GM18858 (cell line): ENCODE data around the gene THAP10.
"Not testable (repeated sequence)": the region's sequence is repeated elsewhere in the genome, so short reads cannot be mapped to it uniquely, and the experiment has no call there.

ENCODE experiments used
- ATAC-seq: cut with Tn5 transposase; IDR thresholded peaks from one replicate; pipeline ENCODE4 v1.9.1; 2021; ENCODE audit not compliant: unreplicated experiment

Gene THAP10

DNA sequence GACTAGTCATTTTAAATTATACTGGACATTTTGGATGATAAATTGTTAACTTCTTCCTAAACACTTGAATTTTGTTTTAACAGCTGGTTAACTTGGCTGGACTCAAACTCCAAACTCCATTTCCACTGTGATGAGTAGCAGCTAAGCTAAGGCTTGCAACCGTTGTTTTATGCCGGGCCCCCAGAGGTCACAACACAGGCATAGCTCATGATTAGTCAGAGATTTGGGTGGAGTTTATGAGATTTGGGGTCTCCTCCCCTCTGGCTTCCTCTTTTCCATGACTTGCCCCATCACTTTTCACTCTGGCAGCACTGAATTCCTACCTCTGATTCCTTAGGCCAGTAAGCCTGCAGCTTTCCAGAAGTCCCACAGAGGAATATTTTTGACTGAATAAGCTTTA is 12.8 kb downstream of the THAP10 start:
- ATAC-seq: no peak

DNA sequence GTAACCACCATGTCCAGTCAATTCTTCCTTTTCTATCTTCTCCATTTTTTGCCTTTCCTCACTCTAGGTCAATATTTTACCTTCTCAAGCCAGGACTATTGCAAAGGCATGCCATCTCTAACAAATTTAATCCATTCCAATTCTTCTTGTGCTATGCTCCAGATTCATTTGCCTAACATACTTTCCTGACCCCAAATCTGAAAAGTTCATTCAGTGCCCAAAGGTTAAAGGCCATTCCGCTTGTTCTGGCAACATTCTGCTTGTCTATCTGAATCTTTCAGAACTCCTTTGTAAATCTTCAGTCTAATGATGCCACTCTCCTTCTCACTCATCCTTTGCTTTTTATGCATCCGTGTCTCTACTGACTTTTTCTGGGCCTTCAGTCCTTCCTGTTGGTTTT is 15.6 kb downstream of the THAP10 start:
- ATAC-seq: no peak

DNA sequence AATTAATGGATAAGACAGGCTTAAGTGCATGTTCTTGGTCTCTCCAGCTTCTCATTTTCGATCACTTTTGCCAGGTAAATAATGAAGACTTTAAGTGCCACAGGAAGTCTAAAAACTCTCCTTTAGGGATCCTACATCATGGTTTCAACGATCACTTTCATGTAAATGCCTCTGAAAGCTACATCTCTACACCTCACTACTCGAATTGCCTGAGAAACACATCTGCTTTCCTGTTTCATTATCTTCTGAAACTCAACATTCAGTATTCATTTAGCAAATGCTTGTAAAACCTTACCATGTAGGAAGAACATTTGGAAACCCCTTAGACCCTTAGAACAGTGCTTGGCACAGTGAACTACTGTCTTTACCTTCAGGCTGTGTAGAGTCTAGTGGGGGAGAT is 16.2 kb downstream of the THAP10 start:
- no peak for ATAC-seq

DNA sequence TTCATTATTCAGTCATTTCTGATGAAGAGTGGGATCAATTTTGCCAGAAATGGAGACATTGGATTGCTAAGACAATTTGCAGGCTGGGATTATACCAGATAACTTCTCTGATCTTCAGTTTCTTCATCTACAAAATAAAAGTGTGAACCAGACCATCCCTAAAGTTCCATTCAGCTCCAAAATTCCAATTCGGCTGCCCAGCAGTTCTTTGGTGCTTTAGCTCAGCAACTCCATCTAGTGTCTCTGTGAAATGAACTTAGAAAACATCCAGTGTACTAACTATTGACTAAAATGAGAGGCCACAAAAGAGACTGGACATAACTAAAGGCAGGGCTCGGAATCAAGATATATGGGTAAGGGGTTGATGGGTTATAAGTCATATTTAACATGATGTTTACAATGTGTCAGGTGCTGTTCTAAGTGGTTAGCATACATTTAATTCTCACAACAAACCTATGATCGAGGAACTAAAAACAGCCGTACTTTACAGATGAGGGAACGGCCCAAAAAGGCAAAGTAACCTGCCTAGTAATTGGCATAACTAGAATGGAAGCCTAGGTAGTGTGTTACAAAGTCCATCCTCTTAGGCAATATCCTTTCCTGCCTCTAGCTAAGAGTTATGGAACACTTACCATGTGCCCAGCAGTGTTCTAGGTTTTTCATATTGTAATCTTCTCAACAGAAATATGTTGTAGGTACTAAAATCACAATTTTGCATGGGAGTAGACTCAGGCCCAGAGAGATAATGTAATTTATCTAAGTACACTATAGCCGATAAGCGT is 17.0 kb downstream of the THAP10 start:
- ATAC-seq: no peak

DNA sequence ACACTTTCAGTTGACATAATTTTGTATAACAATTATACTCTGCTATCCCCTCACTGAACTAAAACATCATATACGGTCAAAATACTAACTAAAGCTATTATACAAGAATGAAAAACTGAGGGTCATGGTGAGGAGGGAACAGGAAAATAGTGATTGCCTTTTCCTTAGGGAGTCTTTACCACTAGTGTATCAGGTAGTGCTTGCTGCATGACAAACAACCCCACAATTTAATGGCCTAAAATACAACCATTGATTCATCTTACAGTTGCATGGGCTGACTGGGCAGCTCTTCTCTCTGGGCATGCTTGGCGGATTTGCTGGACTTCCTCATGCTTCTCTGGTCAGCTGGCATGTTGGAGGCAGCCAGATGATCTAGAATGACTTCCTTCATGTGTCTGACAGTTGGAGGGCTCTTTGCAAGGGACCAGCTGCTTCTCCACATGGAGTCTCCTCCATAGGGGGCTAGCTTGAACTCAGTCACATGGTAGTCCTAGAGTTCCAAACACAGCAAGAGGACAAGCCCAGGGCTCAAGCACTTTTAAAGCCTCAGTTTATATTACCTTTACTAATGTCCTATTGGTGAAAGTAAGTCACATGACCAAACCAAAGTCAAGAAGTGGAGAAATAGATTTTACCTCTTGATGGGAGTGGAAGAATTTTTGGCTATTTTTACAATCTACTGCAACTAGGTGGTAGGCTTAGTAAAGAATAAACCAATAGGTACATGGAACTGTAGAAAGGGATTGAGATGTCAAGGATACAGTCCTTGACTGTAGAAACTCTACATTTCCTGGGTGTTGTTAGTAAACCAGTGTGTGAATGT is 18.8 kb downstream of the THAP10 start:
- no peak for ATAC-seq

DNA sequence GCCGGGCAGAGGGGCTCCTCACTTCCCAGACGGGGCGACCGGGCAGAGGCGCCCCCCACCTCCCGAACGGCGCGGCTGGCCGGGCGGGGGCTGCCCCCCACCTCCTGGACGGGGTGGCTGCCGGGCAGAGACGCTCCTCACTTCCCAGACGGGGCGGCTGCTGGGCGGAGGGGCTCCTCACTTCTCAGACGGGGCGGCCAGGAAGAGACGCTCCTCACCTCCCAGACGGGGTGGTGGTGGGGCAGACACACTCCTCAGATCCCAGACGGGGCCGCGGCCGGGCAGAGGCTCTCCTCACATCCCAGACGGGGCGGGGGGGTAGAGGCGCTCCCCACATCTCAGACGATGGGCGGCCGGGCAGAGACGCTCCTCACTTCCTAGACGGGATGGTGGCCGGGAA is 20.7 kb downstream of the THAP10 start:
- ATAC-seq: not testable (repeated sequence)

DNA sequence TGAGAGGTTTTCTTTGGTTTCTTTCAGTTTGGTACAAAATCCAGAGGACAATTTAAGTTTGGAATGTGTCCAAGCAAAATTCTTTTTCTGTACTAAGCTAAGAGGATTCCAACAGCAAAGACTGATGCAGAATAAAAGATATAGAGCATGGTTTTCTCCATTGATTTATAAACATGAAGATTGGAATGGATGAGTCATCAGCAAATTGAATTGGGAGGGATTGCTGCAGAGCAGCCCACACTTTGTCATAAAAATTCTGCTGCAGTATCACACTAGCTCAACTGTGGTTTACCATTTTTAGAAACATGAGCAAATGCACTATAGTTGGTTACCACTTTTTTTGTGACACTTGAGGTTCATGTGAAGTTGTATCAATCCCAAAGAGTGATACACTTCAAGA is 22.2 kb downstream of the THAP10 start:
- no peak for ATAC-seq

DNA sequence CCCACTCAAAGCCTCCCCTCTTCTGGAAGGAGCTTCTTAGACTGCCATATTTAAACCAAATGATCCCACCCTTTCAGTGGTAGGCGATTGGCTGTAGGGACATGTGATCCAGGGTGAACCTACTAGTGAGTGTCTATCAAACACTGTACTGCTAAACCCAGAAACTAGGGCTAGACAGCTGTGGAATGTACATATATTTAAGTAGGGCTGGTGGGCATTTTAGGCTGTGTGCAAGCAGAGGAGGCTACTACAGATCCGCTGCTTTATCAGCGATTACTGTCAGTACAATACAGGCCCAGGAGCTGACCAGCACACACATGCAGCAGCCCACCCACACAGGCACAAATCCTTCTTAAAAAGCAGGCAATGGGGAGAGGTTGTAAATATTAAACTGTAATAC is 22.9 kb downstream of the THAP10 start:
- no peak for ATAC-seq

DNA sequence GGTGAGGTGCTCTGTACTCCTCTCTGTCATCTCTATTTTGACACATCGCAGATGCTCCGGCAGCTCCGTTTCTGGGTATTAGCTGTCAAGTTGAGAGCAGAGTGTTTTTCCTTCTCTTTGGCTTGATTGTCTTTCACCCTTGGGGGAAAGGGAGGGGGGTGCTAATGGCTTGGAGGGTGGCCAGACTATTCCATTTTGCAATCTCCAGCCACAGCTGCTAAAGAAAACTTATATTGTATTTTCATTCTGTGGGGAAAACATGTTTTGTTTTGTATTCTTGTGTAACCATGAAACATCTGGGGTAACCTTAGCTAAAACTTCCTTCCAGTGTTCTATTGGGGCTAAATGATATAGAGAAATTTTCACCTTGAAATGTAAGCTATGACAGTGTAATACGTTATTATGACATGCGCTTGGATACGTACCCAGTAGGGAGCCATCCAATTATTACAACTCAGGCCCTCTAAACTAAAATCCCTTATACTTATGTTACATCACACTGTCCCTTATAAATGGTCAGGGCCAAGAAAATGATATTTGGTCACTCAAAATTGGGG is 24.2 kb downstream of the THAP10 start:
- ATAC-seq: no peak

DNA sequence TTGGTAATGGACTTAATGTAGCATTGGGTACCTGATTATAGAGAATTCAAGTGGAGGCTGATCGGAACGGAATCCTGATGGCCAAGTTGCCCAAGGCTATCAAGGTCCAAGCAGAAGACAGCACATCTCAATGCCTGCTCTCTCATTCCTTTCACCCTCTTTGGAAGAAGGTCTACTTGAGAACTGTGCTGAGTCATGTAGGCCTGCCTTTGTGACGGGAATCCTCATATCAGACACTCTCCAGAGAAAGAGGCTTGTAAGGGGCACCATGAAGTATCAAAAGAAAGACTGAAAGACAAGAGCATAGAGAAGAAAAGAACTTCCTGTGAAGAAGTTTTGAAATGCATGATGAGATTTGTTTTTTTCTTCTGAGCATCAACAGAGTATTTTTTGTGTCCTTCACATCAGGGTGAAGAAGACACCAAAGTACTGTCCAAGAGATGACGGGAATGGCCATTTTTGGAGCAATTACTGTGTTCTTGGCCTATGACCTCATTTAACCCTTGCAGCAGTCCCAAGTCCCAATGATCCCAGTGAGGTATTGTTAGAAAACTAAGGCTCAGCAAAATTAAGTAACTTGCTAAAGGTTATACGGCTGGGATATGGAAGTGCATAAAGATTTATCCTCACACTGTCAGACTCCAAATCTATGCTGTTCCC is 25.1 kb downstream of the THAP10 start:
- ATAC-seq: no peak

DNA sequence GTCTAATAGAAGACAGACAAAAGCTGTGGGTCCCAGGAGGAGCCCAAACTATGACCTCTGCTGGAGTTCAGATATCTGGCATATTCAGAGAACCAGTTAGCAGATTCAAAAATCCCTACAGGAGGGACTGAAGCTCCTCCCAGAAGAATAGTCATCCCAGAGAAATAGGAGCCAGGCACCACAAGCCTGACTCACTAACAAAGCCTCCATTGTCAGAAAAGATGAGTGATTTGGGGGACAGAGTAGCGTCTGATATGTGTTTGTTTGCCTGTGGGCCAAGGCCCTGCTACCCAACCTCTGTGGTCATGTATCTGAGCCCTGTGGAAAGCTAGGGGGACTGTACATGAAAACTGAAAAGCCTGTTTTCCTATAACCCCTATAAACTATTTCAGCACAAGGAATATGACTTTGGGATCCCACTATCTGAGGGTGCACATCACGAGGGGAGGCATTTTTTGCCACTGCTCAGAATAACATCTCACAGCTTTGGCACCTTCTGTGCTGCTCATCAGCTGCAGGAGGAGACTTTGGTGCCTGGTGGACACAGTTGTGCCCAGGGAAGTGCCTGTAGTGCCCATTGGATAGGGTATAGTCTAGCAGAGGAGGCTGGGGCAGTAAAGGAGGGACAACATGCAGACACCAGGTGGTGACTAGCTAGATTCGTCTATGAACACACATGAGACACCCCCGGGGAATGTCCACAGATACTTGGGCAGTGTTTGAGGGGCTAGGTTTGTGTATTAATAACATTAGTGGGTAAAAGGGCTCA is 28.6 kb downstream of the THAP10 start:
- no peak for ATAC-seq

DNA sequence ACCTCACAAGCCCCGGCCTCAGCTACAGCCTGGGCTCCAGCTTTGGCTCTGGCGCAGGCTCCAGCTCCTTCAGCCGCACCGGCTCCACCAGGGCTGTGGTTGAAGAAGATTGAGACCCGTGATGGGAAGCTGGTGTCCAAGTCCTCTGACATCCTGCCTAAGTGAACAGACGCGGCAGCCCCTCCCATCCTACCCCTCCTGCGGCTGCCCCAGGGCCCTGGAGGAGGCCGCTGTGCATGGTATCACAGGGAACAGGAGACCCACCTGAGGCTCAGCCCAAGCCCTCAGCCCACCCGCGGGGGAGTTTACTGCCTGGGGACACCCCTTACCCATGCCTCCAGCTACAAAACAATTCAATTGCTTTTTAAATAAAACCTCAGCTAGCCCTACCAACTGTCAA is 32.2 kb downstream of the THAP10 start:
- no peak for ATAC-seq

DNA sequence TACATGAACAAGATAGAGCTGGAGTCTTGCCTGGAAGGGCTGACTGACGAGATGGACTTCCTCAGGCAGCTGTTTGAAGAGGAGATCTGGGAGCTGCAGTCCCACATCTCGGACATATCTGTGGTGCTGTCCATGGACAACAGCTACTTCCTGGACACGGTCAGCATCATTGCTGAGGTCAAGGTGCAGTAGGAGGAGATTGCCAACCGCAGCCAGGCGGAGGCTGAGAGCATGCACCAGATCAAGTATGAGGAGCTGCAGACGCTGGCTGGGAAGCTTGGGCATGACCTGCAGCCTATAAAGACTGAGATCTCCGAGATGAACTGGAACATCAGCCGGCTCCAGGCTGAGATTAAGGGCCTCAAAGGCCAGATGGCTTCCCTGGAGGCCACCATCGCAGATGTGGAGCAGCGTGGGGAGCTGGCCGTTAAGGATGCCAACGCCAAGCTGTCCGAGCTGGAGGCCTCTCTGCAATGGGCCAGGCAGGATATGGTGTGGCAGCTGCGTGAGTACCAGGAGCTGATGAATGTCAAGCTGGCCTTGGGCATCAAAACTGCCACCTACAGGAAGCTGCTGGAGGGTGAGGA is 32.8 kb downstream of the THAP10 start:
- ATAC-seq: no peak

DNA sequence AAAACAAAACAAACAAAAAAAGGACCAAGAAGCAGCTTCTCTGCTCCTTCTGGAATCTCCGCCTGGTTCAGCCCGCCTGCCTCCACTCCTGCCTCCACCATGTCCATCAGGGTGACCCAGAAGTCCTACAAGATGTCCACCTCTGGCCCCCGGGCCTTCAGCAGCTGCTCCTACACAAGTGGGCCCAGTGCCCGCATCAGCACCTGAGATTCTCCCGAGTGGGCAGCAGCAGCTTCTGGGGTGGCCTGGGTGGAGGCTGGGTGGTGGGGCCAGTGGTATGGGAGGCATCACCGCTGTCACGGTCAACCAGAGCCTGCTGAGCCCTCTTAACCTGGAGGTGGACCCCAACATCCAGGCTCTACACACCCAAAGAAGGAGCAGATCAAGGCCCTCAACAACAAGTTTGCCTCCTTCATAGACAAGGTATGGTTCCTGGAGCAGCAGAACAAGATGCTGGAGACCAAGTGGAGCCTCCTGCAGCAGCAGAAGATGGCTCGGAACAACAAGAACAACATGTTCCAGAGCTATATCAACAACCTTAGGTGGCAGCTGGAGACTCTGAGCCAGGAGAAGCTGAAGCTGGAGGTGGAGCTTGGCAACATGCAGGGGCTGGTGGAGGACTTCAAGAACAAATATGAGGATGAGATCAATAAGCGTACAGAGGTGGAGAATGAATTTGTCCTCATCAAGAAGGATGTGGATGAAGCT is 33.5 kb downstream of the THAP10 start:
- ATAC-seq: not testable (repeated sequence)

DNA sequence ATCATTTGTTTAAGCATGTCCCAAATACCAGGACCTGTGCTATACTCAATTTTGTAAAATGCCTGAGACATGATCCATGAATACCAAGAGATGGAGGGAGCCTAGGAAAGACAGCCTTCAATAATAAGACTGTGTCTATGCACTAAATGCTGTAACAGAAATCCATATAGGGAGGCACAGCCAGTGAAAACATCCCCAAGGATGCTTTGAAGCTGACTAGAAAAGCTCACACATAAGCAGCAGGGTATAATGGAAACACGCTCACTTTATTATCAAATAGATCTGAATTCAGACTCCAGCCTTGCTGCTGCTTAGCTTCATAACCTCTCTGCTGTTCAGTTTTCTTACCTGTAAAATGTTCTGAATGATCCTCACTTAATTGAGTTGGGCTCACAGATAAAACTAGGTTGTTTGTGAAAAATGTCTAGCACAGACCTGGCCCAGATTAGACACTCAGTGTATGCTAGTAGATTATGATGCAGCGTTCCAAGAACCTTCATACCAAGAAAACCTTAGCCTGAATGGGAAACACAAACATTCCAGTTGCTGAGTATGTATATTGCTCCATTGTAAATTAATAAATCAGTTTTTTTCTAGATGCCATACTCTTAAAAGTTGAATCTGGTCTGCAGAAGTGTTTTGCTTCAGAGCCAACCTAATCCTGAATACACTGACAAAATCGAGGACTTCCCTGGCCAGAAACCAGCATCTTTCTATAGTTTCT is 34.5 kb downstream of the THAP10 start:
- no peak for ATAC-seq

DNA sequence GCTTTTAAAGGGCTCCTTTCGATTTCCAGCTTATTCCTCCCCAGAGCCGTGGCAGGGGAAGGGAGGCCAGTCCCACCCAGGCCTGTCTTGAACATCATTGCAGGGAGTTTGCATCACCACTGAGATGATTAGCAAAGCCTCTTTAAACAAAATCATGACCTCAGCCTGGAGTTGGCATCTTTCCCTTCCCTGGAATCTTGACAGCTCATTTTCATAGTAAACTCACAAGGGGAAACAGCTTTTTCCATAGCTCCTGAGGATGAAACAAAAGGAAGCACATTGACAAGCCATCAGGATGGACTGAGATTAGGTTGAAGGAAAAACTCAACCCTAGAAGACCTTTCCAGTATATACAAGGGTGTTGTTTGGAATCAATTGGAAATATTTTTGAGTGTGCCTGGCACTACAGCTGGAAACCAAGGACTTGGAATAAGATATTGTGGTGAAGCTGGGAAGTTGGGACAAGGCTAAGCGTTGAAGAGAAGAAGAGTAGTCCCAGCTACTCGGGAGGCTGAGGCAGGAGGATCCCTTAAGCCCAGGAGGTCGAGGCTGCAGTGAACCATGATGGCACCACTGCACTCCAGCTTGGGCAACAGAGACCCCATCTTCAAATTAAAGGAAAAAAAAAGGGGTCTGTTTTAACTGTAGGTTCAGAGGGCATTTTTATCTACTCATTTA is 35.2 kb downstream of the THAP10 start:
- no peak for ATAC-seq

DNA sequence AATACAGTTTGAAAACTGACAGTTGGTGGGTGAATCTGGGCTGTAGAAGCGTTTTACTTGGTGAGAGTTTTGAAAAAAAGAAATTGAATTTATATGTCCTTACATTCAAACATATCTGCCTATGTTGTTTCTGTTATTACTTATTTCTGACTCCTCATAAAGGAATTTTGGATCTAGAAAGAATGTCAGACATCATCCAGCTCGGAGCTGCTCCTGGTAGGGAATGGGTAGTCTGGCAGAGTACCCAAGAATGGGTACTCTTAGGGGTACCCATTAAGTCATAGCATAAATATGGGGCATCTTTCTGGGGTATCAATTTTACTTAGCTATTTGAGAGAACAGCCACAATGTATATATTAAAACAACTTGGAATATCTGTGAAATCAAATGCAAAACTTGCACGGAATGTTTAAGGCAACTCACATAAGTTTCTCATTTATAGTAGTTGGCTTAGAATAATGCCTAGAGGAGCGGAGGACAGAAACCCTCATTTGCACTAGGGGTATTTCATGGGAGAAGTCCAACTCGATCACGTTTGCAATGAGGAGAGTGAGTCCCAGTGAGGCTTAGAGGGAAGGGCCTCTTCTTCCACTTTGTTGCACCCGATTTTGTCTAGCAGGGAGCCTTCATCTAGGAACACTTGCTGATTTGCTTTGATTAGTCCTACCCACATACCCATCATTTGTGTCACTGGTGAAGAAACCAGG is 35.9 kb downstream of the THAP10 start:
- no peak for ATAC-seq

DNA sequence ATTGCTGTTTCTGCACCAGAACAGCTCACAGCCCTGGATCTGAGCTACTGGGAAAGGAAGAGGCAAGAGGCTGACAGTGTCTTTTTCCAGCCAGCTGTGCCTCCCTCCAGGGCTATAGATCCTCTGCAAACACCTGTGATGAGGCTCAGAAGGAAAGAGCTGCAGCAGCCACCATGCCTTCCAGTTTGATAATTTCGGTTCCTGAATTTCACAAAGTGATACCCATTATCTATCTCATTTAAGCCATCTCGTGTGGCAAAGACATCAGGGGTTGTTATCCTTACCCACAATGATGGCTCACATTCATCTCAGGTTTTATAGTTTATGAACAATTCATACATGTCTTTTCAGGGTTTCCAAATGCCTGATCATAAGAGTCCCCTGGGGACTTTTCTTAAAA is 36.5 kb downstream of the THAP10 start:
- no peak for ATAC-seq
